Measurements from ENCODE around the gene SUMO3.

The SUMO3 gene

DNA sequence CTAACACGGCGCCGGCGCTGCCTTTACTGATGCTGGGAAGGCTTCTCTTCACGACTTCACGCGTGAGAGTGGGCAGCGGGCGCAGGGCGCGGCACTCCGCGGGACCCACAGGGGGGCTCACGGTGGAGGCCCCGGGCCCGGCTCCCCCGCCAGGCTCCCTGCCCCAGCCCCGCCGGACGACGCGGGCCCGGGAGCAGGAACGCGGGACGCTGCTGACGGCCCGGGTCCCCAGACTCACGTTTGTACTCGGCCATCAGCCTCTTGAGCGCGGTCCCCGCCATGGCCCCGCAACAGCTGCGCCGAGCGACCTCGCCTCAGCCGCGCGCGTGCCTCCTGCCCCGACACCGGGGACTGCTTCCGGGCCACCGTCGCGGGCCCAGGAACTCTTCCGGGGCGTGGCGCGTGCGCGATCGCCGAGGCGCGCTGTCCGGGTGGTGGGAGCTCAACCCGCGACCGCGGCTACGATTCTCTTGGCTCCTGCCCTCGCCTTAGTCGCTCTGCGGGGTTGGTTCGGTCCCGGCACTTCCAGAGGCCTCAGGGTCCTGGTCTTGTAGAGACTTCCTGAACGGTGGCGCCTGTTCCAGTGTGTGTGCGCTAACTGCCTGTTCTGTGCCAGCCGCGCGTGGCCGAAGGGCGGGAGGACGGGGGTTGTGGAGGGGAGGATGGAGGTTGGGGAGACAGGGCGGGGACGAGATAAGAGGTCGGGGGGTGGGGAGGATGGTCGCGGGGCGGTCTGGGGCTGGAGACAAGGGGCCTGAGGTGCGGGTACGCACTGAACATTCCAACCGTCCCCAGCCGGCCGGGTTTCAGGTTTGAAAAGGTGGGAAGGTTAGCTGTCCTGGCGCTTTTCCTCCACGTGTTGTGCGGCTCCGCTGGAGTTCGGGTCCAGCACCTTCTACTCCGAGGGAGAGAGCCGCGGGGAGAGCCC lies 16.1 kb downstream of the SUMO3 start, which contains the start of gene UBE2G2:
Gene UBE2G2 (minus strand): TSS at position 353 of the 928 bp plus-strand sequence. CDS start 72 bp downstream, at position 281.
- peak; percentile 85 to 94 (median 92) for DNase-seq

DNA sequence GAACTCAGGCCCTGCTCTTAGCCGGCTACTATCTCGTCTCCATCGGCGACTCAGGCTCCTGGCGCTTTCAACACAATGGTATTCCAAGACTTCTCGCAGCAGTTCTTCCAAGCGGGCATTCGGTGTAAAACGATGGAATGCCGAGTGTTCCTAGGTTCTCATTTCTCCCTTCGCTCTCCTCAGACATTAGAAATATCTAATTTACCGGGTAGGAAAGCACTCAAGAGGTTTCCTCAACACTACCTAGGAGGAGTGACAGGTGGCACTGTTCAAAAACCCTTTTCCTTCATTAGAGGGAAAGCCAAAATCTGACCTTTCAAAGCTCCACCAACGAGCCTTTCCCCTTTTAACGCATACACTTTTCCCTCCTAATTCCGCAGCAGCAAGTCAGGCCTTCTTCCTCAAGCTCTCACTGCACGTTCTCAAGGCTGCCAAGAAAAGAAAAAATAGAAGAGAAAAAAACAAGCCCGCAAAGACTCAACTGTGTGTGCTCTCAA lies 16.8 kb downstream of the SUMO3 start:
- DNase-seq: peak; percentile 11 to 34 (median 28)

DNA sequence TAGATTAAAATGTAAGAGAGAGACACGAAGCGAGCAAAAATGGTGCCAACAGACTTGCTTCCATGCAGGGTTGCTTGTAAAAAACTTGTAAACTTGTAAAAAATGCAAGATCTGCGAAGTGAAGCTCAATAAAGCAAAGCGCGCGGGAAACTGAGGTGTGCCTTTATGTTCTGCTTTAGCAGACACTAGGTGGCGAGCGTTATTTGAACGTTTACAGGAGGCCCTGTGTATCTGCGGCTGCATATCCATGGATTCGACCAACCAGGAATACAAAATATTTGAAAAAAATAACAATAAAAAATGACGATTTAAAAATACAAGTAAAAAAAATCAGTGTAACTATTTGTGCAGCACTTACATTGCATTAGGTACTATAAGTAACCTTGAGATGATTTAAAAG lies 17.8 kb downstream of the SUMO3 start:
- peak in 1 of 4 experiments; percentile 27 for DNase-seq

DNA sequence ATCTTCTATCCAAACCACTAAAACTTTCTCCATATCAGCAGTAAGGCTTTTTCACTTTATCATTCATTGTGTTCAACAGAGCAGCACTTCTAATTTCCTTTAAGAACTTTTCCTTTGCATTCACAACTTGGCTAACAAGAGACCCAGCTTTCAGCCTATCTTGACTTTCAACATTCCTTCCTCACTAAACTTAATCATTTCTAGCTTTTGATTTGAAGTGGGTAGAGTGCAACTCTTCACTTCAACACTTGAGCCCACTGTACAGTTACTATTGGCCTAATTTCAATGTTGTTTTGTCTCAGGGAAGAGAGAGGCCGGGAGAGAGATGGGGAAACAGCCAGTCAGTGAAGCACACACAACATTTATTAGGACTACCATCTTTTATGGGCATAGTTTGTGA lies 18.2 kb downstream of the SUMO3 start:
- DNase-seq: no peak

DNA sequence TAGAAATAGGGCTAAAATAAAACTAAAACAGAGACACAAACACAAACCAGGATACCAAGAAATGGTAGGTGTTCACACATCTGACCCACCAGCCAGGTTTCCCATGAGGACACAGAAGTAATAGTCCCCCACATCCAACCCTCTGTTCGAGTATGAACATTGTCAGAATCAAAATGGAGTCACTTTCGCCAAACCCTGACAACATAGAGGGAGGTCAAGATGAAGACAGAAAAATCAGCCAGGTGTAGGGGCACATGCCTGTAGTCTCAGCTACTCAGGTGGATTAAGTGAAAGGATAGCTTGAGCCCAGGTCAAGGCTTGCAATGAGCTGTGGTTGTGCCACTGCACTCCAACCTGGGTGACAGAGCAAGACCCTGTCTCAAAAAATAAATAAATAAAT lies 20.1 kb downstream of the SUMO3 start:
- DNase-seq: no peak

DNA sequence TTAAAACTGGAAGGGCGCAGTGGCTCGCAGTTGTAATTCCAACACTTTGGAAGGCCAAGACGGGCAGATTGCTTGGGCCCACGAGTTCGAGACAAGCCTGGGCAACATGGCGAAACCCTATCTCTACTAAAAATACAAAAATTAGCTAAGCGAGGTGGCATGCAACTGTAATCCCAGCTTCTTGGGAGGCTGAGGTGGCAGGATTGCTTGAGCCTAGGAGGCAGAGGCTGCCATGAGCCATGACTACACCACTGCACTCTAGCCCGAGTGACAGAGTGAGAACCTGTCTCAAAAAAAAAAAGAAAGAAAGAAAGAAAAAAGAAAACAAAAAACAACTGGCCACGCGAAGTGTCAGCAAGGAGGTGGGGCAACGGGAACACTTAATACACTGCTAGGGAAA lies 22.5 kb downstream of the SUMO3 start:
- DNase-seq: no peak

- DNase-seq: no peak
Measured at GRCh38 chr21:44793592-44794374, 24.1 kb downstream of the SUMO3 start.

DNA sequence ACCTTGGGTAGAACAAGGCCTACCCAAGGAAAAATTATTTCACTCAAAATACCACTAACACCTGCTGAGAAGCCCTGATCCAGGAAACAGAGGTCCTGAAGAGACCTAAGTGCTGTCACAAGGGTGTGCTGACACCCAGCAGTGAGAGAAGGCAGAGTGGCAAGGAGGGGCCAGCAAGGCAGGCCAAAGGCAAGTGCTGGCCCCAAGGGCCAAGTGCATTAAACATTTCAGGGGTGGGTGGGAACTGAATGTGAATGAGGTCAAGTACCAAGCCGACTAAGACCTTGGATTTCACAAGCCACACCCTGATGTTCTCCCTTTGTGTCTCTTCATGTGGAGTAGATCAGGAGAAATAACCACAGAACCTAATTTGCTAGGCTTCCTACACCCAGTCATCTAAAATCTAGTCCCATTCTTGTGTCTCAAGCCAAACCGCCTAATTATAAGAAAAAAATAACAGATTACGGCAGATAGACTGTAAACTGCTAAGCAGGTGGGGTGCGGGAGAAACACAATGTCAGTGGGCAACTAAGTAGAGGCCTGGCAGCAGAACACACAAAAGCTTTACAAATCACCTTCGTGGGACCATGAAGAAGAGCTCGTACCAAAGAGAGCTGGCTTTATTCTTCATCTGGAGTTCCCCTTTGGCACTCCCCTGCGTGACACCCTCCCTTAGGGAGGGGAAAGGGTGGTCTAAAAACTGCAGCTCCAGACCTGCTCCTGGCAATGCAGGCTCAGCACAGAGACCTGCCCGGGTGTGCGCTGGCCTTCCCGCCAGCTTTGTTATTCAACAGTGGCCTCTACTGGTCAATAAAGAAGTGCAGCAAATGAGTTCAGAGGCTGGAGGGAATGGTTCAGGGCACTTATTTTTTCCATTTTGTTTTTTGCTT lies 24.9 kb downstream of the SUMO3 start:
- peak; percentile 49 to 78 (median 66) for DNase-seq

DNA sequence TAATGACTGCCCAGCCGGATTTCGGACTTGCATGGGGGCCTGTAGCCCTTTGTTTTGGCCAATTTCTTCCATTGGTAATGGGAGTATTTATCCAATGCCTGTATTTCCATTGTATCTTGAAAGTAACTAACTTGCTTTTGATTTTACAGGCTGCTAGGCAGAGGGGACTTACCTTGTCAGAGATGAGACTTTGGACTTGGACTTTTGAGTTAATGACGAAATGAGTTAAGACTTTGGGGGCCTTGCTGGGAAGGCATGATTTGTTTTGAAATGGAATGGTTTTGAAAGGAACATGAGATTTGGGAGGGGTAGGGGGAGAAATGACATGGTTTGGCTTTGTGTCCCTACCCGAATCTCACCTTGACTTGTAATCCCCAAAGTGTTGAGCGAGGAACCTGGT lies 25.9 kb downstream of the SUMO3 start:
- no peak for DNase-seq

GRCh38 chr21:44791246-44791645 lies 26.6 kb downstream of the SUMO3 start:
- no peak for DNase-seq

GRCh38 chr21:44790368-44790767 lies 27.5 kb downstream of the SUMO3 start:
- DNase-seq: no peak

DNA sequence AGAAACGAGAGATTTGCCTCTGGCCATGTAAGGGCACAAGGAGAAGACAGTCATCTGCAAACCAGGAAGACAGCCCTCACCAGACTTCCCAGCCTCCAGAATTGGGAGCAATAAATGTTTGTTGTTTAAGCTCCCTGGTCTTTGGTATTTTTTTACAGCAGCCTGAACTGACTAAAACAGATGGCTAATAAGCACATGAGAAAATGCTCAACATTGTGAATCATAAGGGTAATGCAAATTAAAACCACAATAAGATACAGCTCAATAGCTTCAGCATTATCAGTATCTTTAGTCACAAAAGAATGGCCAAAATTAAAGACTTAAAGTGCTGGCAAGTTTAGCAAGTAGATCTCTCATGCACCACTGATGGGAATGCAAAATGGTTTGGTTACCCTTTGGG lies 28.0 kb downstream of the SUMO3 start:
- peak in 2 of 4 experiments; percentile 4 to 29 for DNase-seq

DNA sequence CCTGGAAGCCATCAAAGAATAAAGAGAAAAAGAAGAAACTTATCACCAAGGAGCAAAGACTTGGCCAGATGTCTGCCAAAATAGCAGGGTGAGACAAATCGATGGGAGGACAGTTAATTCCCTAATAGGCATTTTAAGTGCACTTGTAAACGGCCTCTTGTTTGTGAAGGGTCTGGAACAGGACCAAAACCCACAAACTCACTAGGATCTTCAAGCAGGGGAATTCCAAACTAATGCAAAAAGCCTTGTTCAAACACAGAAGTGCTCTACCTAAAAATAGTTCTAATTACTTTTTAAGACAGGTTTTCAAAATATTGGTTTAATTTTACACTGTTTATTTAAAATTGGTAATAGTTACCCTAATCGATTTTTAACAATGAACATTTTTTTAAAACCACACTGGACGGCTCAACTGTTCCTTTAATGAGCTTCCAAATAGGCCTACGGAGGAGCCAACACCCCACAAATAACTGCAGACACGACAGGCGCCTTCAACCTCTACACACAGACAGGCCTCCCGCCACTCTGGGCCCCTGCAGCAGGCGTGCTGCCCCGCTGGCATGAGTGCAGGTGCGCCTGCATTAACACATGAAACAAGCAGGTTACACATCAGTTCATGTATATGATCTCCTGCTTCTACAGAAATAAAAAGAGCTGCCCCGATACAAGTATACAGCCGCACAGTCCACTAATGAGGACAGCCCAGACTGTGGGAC lies 32.1 kb downstream of the SUMO3 start:
- DNase-seq: no peak

DNA sequence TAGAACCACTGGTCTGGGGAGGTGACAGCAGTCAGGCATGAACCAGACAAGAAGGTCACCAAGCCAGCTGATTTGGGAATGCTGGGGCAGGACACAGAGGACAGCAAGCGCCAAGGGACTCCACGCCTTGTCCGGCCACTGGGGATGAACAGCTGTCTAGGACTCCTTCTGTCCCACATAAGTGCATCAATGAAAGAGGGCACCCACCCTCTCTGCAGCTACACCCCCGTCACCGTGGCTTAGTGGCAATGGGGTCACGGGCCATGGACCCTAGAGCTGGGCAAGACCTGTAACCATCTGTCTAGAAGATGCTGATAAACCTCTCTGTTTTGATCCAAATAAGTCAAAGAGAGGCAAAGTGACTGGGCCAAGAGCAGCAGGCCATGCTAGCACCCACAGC lies 33.1 kb downstream of the SUMO3 start:
- DNase-seq: no peak

- no peak for DNase-seq
Measured at GRCh38 chr21:44783020-44783696, 34.7 kb downstream of the SUMO3 start.

DNA sequence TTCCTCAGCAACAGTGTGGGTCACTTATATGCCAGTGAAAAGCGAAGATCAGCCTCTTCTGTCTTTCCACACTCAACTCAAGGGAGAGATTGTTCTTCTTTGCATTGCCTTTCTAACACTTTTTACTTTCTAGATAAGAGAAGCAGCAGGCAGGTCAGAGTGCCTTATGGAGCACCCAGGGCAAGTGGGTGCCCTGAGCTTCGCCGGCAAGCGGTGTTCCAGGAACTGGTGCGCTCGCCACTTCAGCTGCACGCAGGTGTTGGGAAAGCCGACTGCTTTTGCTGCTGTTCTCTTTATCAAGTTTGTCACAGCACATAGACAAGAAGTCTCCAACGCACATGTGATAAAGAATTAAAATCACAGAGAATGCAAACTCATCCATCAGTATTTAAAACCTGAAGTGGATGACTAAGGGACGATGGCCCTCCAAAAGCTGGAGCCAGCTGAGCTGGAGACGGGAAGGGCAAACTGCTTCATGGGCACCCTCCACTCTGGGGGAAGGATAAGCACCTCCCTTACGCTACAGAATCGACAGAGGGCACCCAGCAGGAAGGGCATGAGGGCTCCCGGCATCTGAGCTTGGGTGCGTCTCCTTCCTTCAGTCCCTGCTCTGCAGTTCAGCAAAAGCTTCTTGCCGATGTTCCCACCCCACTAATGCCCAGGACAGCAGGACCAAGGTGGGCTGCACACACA lies 36.9 kb downstream of the SUMO3 start:
- DNase-seq: no peak

- no peak for DNase-seq
Measured at GRCh38 chr21:44780137-44780502, 37.7 kb downstream of the SUMO3 start.

GRCh38 chr21:44779417-44780136 lies 38.3 kb downstream of the SUMO3 start:
- DNase-seq: no peak

GRCh38 chr21:44778983-44779382 lies 38.9 kb downstream of the SUMO3 start:
- no peak for DNase-seq

DNA sequence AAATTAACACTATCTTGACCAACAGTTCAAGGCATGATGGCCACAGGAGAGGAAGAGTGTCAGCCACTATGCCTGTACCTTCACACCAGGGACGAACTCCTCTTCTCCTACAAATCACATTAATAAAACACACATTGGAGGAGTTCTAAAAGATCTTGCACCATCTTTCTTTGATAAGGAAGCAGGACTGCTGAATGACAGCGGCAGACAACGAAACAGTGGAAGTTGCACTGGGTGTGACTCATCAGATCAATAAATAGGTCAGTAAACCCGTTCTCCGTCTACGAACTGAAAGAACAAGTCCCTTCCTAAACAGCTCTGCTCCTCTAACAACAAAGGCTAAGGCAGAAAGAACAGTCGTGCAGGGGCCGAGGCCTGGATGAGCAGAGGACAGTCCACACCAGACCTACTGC lies 39.4 kb downstream of the SUMO3 start:
- DNase-seq: no peak
